Measurements from ENCODE around the gene WNK3.

WNK3 gene

GRCh38 chrX:54171091-54171490 is 186.8 kb downstream of the WNK3 start:
- H3K9me3 ChIP-seq (ENCODE audit: control insufficient read depth, insufficient read depth, low read depth, low read length) = peaks cover 8% of the 10 kb centered on the region; the same call in 1 of the 2 replicates
- H3K4me1 ChIP-seq (ENCODE audit: control insufficient read depth, insufficient read depth, low read length) = 0 out of 2 replicates have a peak, but pooled peaks cover 4% of the 10 kb centered on the region
- no peak overlapping the region for H3K9ac ChIP-seq (ENCODE audit: low read length)
- no peaks in the 10 kb centered on the region for H3K27me3 ChIP-seq (ENCODE audit: control insufficient read depth, insufficient read depth, low read length)
- no peak overlapping the region for H3K27ac ChIP-seq (ENCODE audit: low read depth, low read length)
- H3K4me3 ChIP-seq (ENCODE audit: low read depth, low read length) = no peak overlapping the region
- H3K36me3 ChIP-seq (ENCODE audit: control insufficient read depth, insufficient read depth, low read length) = peaks cover 12% of the 10 kb centered on the region

- Histone ChIP-seq H3K4me1 (ENCODE audit: control insufficient read depth, insufficient read depth, low read length) (0 out of 2 replicates have a peak, but pooled peaks cover 5% of the 10 kb centered on the region), H3K4me3 (ENCODE audit: low read depth, low read length) (no peak overlapping the region), H3K27me3 (ENCODE audit: control insufficient read depth, insufficient read depth, low read length) (no peaks in the 10 kb centered on the region), H3K9me3 (ENCODE audit: control insufficient read depth, insufficient read depth, low read depth, low read length) (peaks cover 8% of the 10 kb centered on the region; the same call in 1 of the 2 replicates), H3K9ac (ENCODE audit: low read length) (no peak overlapping the region), H3K27ac (ENCODE audit: low read depth, low read length) (no peak overlapping the region), H3K36me3 (ENCODE audit: control insufficient read depth, insufficient read depth, low read length) (no peaks in the 10 kb centered on the region)
Measured at GRCh38 chrX:54166915-54167314, 190.9 kb downstream of the WNK3 start.

DNA sequence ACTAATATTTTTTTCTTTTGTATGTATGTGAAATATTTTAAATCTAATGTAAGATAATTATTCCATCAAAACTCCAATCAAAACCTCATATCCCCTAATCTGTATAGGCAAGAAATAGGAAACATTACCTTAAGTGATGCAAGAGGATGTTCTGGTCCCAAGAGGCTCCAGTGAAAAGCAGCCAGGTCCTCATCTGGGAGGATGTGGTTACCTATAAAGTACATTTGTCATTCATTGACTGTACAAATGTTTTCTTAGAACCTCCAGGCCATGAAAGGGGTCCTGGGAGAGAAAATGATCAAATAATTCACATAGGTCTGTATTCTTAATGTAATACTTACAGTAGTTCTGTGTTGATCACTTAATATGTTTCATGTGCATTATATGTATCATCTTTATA is 200.3 kb downstream of the WNK3 start:
- no peak overlapping the region for H3K9ac ChIP-seq (ENCODE audit: low read length)
- peaks cover under 1% of the 10 kb centered on the region; the same call in 1 of the 2 replicates for H3K9me3 ChIP-seq (ENCODE audit: control insufficient read depth, insufficient read depth, low read depth, low read length)
- no peaks in the 10 kb centered on the region for H3K27me3 ChIP-seq (ENCODE audit: control insufficient read depth, insufficient read depth, low read length)
- H3K27ac ChIP-seq (ENCODE audit: low read depth, low read length) = no peak overlapping the region
- H3K36me3 ChIP-seq (ENCODE audit: control insufficient read depth, insufficient read depth, low read length) = no peaks in the 10 kb centered on the region; the same call in 1 of the 2 replicates
- no peaks in the 10 kb centered on the region for H3K4me1 ChIP-seq (ENCODE audit: control insufficient read depth, insufficient read depth, low read length)
- no peak overlapping the region for H3K4me3 ChIP-seq (ENCODE audit: low read depth, low read length)
